ENCODE data around the gene KCNE4.
A peak's percentile ranks its signal among the peaks of the same experiment; 100 is the strongest.
"Not testable (repeated sequence)": the region's sequence is repeated elsewhere in the genome, so short reads cannot be mapped to it uniquely, and the experiment has no call there.

Gene KCNE4

DNA sequence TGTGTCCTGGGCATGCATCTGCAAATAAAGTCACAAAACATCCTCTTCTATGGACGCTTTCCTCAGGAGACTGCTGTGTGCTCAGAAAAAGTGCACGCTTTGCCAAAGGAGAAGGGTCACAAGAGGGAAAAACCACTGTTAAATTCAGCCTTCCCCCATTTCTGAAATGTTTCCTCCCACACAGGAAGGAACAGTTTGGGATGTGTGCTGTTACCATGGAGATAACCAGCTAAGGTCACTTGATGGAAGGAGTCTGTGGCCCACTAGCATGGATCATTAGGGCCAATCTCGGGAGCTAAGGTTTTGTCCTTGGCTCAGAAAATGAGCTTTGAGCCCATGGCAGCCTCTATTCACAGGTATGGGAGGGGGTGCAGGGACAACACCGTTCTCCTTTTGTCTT lies 5.6 kb downstream of the KCNE4 start:
- DNase-seq (ENCODE audit: low spot score), result no peak

DNA sequence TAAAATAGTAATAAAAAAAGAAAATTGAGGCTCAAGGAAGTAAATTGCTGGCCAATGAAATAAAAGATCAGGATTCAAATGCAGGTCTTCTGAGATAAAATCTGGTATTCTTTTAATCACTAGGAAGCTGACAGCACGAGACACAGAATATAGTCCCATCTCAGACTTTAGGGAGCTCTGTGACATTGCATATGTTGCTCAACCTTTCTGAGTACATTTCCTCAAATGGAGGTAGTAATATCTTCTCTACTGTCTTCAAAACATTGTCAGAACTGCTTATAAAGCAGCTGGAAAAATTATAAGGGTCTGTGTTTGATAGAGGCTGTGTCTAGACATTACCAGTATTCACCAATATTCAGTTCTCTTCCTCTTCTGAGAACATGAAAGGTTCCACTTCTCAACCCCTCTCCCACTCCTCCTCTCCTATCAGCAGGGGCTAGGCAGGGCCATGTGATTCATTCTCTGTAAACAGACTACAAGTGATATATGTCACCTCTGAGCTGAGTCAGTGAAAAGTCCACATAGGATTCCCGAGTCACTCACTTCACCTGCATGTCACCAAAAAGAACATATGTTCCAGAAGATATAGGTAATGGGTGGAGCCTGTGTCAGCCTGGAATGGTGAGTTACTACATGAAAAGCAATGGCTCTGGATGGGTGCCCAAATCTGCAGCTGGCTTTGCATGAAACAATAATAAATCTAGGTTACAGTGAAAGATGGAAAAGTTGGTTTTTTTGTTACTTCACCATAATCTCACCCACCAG lies 7.1 kb downstream of the KCNE4 start:
- DNase-seq (ENCODE audit: low spot score), result no peak

DNA sequence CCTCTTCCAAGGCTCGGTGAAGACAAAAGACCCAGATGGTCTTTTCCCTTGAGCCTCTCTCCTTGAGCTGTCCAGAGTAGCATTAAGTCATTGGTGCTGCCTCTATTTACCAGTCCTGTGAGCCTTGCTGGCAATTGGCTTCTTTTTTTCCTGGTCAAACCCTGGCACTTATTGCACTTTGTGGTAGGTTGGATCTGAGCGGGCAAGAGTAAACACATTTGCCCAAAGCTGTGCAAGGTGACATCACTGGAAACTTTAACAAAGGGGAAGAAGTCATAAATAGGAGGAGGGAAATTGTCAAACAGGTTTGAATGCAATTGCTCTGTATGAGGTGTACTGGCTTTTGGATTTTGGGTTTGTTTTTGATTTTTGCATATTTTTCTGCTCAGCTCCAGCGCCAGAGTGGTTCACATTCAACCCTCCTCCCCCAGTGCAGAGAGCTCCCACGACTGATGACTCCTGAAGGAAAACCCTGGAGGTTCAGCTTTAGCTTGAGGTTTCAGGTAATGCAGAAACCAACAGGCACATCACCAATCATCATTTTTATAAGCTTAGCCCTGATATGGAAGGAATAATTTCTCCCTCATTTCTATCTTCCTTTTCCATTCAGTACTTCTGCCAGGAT lies 8.3 kb downstream of the KCNE4 start:
- no peak for DNase-seq (ENCODE audit: low spot score)

DNA sequence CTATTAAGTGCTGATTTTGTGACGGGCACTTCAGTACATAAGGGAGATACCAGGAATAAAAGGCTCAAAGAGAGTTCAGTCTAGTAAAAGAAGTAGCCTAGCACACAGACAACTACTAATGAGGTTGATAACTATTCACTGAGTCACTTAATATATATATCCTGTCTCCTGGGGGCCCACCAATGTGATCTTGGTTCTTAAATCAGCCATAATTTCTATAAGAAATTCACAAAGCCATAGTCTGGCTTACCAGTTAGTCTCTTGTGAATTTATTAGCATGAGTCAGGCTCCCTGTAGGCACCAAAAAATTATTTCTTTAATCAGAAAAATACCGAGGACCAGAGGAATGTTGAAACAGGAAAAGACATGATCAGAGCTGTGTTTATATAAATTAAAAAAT lies 10.4 kb downstream of the KCNE4 start:
- peak; percentile 66 for DNase-seq (ENCODE audit: low spot score)

DNA sequence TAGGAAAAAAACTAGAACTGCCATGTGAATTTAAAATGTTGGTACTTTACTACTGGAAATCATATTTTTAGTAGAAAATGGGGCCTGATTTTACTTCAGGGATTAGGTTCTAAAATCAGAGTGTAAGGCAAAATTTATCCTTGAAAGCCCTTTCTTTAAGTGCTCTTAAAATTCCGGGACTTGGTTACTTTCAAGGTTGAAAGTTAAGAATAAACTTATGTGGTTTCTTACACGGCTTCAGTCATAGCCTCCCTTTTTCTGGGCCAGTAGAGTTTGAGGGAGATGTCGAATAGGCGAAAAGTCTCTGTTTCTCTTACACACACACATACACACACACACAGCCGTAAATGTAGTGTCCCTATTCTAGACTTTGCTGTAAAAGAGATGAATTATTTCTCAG lies 13.1 kb downstream of the KCNE4 start:
- DNase-seq (ENCODE audit: low spot score), result no peak

DNA sequence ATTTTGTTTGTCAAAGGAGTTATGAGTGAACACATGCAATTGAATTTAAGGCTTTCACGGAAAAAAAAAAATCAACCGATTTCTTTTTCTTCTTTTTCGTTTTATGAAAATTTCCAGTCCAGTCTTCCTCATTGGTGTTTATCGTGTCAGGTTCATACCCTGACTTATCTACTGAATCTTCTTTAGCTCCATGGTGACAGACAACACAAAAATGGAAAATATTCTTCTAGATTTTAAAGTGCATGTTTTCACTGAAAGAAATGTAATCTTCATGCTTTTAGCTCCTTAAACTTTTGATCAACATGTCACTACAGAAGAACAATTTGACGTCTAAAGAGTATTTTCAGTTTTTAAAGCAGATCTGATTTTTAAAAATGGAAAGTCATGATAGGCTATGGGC lies 14.7 kb downstream of the KCNE4 start:
- no peak for DNase-seq (ENCODE audit: low spot score)

DNA sequence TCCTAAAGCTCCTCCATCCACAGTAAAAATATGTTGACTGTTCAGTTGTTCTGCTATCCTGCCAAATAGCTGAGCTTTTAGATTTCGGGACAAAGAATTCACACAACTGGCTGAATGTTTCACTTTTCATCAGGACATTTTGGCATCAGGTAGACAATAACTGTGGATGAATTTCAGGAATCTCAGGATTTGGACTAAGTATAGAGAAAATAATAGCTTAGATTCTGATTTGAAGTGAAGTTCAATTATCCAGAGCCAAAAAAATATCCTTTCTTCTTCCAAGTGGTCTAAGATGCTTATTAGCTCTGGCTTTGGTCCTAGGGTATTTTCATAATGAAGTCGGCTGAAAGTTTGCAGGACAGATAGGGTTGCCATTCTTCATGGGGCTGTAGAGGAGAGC lies 16.1 kb downstream of the KCNE4 start:
- no peak for DNase-seq (ENCODE audit: low spot score)

DNA sequence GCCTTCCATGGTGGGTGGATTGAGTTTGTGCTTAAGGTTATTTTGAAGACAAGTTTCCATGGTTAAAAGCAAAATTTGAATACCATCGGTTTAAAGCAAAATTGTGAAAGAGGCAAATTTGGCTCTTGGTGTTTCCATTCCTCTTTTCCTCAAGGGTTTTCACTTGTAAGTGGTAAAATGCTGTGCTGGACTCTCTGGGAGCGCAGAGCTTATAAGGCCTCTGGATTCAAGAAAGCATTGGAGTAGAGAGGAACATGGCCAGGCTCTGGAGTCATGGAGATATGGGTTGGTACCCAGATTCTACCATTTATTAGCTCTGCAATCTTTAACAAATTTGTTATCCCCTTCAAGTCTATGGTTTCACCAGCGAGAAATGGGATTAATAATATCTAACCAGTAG lies 17.5 kb downstream of the KCNE4 start:
- no peak for DNase-seq (ENCODE audit: low spot score)

DNA sequence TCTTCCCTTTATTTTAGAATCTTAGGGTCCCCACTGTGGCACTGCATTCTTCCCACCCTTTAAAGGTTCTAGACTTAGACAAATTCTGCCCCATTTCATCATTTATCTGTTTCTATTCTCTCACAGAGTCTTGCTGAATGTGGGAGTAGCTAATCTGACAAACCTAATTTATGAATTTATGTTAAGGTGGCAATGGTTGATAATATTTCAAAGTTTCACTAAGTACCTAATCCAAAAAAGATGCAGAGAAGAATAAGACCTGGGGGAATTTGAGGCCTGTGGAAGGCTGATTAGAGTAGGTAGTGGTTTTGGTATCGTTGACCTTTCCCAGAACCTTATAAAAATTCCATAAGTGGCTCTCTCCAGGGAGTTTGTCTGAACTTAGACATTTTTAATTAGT lies 18.0 kb downstream of the KCNE4 start:
- no peak for DNase-seq (ENCODE audit: low spot score)

DNA sequence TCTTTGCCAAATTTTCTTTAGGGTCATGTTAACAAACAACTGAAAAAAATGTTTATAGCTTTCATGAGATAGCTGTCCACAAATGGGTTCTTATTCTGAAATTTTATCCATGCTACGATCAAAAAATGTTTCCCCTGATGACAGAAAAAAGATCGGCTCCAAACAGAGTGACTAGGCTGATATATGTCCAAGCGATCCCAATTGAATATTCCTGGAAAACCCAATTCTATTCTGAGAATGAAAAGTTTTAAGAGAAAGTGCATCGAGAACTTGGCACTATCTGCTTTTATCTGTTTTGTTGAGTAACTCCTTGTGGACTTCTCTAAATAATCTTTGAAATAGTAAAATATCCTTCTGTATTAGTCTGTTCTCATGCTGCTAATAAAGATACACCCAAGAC lies 19.1 kb downstream of the KCNE4 start:
- DNase-seq (ENCODE audit: low spot score), result no peak

DNA sequence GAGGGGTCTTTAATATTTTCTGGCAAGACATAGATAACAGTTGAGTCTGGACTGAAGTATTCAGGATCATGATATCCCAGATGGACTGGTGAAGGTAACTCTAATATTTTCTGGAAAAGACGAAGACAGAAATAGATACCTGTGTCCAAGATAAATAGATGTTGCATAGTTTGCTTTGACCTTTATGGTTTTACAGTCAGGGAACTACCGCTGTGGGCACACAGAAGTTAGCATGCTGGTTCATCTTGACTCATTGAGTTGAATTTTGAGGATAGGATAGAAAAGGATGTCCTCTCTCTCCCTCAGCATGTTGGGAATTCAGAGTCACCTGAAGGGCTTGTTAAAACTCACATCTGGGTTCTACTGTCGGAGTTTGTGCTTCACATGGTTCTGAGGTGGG lies 20.8 kb downstream of the KCNE4 start:
- DNase-seq (ENCODE audit: low spot score), result no peak

DNA sequence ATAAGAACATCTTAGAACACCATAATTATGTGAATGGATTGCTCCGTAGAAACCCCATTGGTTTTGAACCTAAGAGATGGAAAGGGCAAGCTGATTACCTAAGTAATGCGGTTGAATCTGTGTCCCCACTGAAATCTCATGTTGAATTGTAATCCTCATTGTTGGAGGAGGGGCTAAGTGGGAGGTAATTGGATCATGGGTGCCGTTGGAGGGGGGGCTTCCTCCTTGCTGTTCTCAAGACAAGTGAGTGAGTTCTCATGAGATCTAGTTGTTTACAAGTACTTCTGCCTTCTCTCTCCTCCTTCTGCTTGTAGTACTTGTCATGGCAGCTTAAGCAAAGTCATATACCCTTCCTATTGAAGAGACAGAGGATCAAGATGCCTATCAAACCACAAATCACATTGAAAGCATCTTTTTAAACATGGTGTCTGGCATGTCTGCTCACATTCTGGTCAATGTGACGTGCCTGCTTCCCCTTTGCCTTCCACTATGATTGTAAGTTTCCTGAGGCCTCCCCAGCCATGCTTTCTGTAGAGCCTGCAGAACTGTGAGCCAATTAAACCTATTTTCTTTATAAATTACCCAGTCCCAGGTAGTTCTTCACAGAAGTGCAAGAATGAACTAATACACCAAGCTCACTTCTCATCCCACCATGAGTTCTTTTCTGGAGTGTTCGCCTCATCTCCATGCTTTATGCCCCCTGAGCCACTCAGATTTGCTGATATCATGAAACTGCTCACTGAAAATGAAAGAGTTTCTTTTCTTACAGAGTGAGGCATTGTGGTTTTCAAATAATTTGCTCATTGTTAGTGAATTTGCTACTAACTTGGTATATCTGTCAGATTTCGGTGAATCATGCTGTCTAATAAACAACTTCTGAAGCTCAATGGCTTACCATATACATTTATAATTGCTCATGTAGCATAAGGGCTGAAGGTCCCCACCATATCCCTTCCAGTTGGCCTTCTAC lies 23.6 kb downstream of the KCNE4 start:
- peak; percentile 53 for DNase-seq (ENCODE audit: low spot score)

DNA sequence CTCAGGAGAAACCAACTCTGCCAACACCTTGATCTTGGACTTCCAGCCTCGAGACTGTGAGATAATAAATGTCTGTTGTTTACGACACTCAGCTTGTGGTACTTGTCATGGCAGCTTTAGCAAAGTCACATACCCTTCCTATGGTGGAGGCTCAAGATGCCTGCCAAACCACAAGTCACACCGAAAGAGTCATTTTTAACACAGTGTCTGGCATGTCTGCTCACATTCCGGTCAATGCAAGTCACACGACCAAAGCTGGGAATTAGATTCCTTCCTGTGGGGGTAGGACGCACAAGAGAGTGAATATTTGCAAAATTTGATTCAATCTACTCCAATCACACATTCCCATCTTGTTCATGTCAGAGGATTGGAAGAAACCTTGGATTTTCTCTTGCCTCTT lies 24.6 kb downstream of the KCNE4 start:
- no peak for DNase-seq (ENCODE audit: low spot score)

DNA sequence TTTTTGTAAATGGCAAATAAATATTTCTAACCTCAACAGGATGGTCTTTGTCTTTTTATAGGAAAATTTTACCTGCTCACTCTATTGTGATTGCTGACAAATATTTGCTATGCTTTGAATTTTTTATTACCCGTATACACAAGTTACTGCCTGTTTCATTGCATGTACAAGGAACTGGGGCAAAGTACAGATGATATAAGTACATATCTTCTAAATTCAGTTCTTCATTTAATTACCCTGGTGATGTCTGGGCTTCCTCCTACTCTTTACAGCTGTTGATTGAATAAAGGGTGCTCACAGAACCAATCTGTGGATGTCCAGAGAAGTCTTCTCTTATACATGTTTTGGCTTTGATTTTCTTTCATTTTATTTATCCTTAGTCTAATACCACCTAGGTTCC lies 26.5 kb downstream of the KCNE4 start:
- DNase-seq (ENCODE audit: low spot score), result no peak

DNA sequence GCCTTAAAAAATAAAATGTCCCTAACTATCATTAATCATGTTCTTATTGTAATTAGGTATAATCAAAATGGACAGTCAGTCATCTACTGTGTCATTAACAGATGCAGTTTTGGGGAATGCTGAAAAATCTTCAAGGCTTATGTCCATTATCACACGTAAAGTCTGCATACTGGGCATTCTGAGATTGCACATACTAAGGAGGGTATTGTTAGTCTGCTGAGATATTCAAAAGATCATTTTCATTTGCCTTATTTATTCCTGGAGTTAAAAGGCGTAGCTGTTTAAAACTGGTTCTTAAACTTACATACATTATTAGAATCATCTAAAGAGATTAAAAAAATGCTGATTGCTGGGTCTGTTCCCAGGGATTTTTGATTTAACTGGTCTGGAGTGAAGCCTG lies 27.4 kb downstream of the KCNE4 start:
- no peak for DNase-seq (ENCODE audit: low spot score)

DNA sequence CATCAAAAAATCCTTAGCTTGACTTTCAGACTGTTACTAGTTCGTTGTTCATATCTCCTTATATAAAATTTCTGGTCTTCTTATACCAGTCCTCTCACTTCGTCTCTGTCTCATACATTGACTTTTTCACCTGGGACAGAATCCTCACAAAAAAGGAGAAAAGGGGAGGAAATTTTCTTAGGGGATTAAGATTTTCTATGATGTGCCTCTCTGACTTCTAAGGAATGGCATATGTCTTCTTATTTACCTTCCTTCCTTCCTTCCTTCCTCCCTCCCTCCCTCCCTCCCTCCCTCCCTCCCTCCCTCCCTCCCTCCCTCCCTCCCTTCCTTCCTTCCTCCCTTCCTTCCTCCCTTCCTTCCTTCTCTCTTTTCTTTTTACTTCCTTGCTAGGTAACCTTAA lies 27.9 kb downstream of the KCNE4 start:
- DNase-seq (ENCODE audit: low spot score), result no peak

DNA sequence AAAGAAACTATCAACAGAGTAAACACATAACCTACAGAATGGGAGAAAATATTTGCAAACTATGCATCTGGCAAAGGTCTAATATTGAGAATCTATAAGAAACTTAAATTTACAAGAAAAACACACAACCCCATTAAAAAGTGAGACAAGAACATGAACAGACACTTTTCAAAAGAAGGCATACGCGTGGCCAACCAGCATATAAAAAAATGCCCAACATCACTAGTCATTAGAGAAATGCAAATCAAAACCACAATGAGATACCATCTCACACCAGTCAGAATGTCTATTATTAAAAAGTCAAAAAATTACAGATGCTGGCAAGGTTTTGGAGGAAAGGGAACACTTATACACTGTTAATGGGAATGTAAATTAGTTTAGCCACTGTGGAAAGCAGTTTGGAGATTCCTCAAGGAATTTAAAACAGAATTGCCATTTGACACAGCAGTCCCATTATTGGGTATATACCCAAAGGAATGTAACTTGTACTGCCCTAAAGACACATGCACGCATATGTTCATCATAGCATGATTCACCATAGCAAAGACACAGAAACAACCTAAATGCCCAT lies 28.9 kb downstream of the KCNE4 start:
- not testable (repeated sequence) for DNase-seq (ENCODE audit: low spot score)

DNA sequence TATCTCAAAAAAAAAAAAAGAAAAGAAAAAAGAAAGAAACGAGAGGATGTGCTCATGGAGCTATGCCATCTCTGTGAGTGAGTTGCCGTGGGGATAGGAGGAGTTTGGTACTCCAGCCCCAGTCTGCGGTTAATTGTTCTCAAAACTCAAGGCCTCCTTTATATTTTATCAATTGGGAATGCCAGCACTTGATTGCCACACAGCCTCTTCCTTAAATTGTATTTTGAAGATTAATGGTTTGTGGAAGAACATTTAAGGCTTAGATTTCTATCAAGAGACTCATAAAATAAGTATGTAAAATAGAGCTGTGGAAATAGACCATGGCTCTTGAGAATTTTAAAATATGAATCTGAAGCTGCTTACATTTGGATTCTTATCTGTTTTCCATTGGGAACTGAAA lies 29.8 kb downstream of the KCNE4 start:
- no peak for DNase-seq (ENCODE audit: low spot score)

DNA sequence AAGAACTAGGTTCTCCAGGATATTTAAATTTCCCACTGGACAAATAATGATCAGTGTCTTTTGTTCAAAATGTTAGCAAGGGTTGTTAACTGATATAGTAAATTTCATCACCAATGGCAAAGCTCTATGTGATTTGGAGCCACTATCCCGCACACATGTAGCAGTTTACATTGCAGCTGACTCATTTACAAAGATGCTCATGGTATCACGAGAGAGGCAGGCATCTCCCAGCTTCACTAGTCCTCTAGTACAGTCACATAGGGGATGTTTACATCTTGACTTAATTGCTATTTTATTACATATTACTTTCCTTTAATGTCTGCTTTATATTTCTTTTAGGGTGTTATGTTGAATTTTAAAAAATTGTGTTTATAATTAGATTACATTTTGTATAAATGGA lies 30.7 kb downstream of the KCNE4 start:
- DNase-seq (ENCODE audit: low spot score), result no peak

DNA sequence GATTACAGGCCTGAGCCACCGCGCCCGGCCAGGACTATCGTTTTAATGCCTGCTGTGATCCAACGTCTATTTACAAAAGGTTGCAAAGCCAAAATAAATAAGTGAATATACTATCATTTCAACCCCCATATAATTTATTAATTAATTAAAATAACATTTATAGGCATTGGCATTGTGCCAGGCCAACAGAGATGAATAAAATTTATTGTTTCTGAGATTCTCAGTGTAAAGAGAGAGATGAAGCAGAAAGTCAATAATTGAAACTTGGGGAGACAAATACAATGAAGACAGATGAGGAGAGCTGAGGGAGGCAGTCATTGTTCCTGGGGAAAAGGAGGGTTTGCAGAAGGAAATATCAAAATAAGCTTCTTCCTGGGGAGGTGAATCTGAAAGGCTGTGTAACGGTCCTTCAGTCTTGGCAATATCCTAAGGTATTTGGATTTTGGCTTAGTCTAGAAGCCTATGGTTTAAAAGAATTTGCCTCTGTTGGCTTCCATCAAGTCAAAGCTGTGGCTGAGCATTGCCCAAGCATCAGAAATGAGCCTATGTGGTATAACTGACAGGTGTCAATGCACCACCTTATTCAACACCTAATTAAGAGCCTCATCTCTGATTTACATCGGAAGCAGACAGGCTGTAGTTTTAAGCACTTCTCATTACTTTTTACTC lies 31.5 kb downstream of the KCNE4 start:
- no peak for DNase-seq (ENCODE audit: low spot score)

DNA sequence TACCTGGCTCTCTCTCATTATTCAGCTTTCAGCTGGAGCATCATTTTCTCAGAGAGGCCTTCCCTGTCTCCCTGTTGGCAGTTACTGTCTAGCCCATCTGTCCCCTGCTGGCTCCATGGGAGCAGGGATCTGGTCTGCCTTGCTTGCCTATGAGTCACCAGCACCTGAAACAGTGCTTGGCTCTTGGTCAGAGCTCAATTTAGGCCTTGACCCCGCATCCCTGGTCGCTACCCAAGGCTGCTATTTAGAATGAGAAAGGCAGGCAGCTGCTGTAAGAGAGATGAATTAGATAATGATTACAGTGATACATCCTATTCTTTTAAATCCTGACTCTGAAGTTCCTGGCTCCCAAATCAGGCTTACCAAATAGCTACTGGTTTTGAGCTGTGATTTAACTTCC lies 32.9 kb downstream of the KCNE4 start:
- no peak for DNase-seq (ENCODE audit: low spot score)

DNA sequence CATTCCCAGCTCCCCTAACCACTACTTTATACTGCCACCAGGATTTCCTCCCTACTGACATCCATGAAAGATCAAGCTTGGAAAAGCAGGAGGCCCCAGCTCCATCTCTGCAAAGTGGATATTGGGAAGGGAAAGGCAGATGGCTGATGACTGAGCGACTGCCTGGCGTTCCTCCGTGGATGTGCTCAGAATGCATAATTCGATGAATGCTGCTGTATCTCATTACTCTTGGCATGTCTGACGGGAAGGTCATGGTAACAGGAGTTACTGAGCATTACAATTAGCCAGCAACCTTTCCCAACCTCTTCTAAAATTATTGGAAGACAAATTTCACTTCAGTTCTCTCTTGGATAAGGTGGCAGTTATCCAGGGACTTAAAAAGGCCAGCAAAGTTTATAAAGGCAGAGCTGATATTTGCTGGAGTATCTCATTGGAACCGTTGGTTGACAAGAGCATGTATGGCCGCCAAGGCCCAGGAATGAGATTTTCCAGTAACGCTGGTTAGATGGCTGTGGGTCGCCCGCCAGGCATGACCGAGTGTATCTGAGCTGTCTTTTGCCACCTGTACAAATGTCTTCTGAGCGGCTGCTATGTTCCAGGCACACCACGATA lies 34.5 kb downstream of the KCNE4 start:
- DNase-seq (ENCODE audit: low spot score), result no peak

Data from COLO829 (cell line).